Astrocyte (in vitro differentiated cells and primary cell): Measurements from ENCODE around the gene ARHGAP24. TPM values are rescaled to one million over a fixed set of nuclear protein-coding genes. Genes with fewer than 3 reads are reported as not detected.

Source experiments
- DNase-seq: peaks from one replicate; pipeline ENCODE4 v3.0.0-alpha.2; 2010; ENCODE audit warnings: low read depth
- FAIRE-seq: peaks from 2 replicates; lab custom pipeline; 2011; peaks lifted over from hg19 to GRCh38; lab: Jason Lieb, UNC
- H2AFZ ChIP-seq: 2 replicates; pipeline ENCODE4 v1.6.0; 2012; ENCODE audit warnings: low read depth, low read length, inconsistent platforms
- H3K27ac ChIP-seq: 2 replicates; pipeline ENCODE4 v1.5.1; 2011; ENCODE audit warnings: low read depth, low read length, inconsistent platforms
- H3K27me3 ChIP-seq: 2 replicates; pipeline ENCODE4 v1.6.0; 2011; ENCODE audit warnings: low read length, inconsistent platforms; ENCODE audit not compliant: insufficient read depth
- H3K36me3 ChIP-seq: 2 replicates; pipeline ENCODE4 v1.5.1; 2011; ENCODE audit warnings: low read length, inconsistent platforms; ENCODE audit not compliant: insufficient read depth
- H3K4me1 ChIP-seq: 2 replicates; pipeline ENCODE4 v1.5.1; 2011; ENCODE audit warnings: low read length, inconsistent platforms; ENCODE audit not compliant: insufficient read depth
- H3K4me2 ChIP-seq: 2 replicates; pipeline ENCODE4 v1.6.0; 2012; ENCODE audit warnings: low read length, inconsistent platforms
- H3K4me3 ChIP-seq: 2 replicates; pipeline ENCODE4 v1.5.1; 2011; ENCODE audit warnings: low read depth, mild to moderate bottlenecking, low read length, inconsistent platforms; ENCODE audit not compliant: insufficient read depth
- H3K79me2 ChIP-seq: 2 replicates; pipeline ENCODE4 v1.6.0; 2012; ENCODE audit warnings: mild to moderate bottlenecking, low read length, inconsistent platforms; ENCODE audit not compliant: insufficient read depth
- H3K9ac ChIP-seq: 2 replicates; pipeline ENCODE4 v1.6.0; 2012; ENCODE audit warnings: mild to moderate bottlenecking, low read length, inconsistent platforms
- H3K9me3 ChIP-seq: 2 replicates; pipeline ENCODE4 v1.5.1; 2012; ENCODE audit warnings: low read depth, mild to moderate bottlenecking, low read length, inconsistent platforms; ENCODE audit not compliant: insufficient read depth
- H4K20me1 ChIP-seq: 2 replicates; pipeline ENCODE4 v1.6.0; 2012; ENCODE audit warnings: low read length, inconsistent platforms; ENCODE audit not compliant: insufficient read depth
- H3K27ac Mint-ChIP-seq: one replicate; pipeline ENCODE4 v1.8.0; 2021; ENCODE audit warnings: mild to moderate bottlenecking, mixed read lengths; ENCODE audit not compliant: unreplicated experiment
- H3K27me3 Mint-ChIP-seq: one replicate; pipeline ENCODE4 v1.8.0; 2021; ENCODE audit warnings: low read depth, mixed read lengths; ENCODE audit not compliant: unreplicated experiment
- H3K36me3 Mint-ChIP-seq: one replicate; pipeline ENCODE4 v1.8.0; 2021; ENCODE audit warnings: low read depth, mixed read lengths; ENCODE audit not compliant: unreplicated experiment
- H3K4me1 Mint-ChIP-seq: one replicate; pipeline ENCODE4 v1.8.0; 2021; ENCODE audit warnings: low read depth, mixed read lengths; ENCODE audit not compliant: unreplicated experiment
- H3K4me3 Mint-ChIP-seq: one replicate; pipeline ENCODE4 v1.8.0; 2021; ENCODE audit warnings: mild to moderate bottlenecking, moderate library complexity, mixed read lengths; ENCODE audit not compliant: unreplicated experiment
- H3K9me3 Mint-ChIP-seq: one replicate; pipeline ENCODE4 v1.8.0; 2021; ENCODE audit warnings: mild to moderate bottlenecking, mixed read lengths; ENCODE audit not compliant: unreplicated experiment
- CTCF ChIP-seq: IDR thresholded peaks from 2 replicates; pipeline ENCODE4 v1.5.1; 2011; ENCODE audit warnings: low read depth, mild to moderate bottlenecking, inconsistent platforms, low read length, moderate library complexity; ENCODE audit not compliant: insufficient read depth
- EZH2 ChIP-seq: IDR thresholded peaks from 2 replicates; pipeline ENCODE4 v1.6.1; 2012; ENCODE audit warnings: mild to moderate bottlenecking, low read length, inconsistent platforms; ENCODE audit not compliant: insufficient read depth
- total RNA-seq: library from RNA; stranded (reverse); gene quantifications from 2 replicates; pipeline ENCODE4 v1.2.1, GENCODE V29; 2021

Gene ARHGAP24
- total RNA-seq, 1 donor from 2014 or later: 2.1 TPM

- no peak overlapping the region for H3K27ac ChIP-seq
- no peak overlapping the region for H3K9ac ChIP-seq
- FAIRE-seq: no peak
- H3K9me3 ChIP-seq: no peaks in the 10 kb centered on the region
- Mint-ChIP-seq H3K4me3 (no peak overlapping the region), H3K27me3 (no peaks in the 10 kb centered on the region), H3K4me1 (no peaks in the 10 kb centered on the region), H3K36me3 (peaks cover 4% of the 10 kb centered on the region), H3K9me3 (peaks cover 12% of the 10 kb centered on the region), H3K27ac (no peak overlapping the region)
- H3K27me3 ChIP-seq: no peaks in the 10 kb centered on the region
- TF ChIP-seq CTCF: no peak
- TF ChIP-seq EZH2: no peak
- no peak overlapping the region for H2AFZ ChIP-seq
- no peaks in the 10 kb centered on the region for H3K36me3 ChIP-seq
- H3K79me2 ChIP-seq: no peaks in the 10 kb centered on the region
- no peaks in the 10 kb centered on the region for H4K20me1 ChIP-seq
- no peak for DNase-seq
- H3K4me1 ChIP-seq: no peaks in the 10 kb centered on the region
- H3K4me3 ChIP-seq: no peak overlapping the region
- H3K4me2 ChIP-seq: no peak overlapping the region
These were observed 194.3 kb downstream of the ARHGAP24 start for GRCh38 chr4:85669204-85669603.

- peaks cover 4% of the 10 kb centered on the region for H3K36me3 Mint-ChIP-seq
- TF ChIP-seq EZH2 (no peak), CTCF (no peak)
These were observed 195.1 kb downstream of the ARHGAP24 start for GRCh38 chr4:85669992-85670548.

GRCh38 chr4:85671120-85671519, 196.2 kb downstream of the ARHGAP24 start:
- Mint-ChIP-seq H3K4me1 (no peaks in the 10 kb centered on the region), H3K27me3 (no peaks in the 10 kb centered on the region), H3K9me3 (peaks cover 7% of the 10 kb centered on the region), H3K4me3 (no peak overlapping the region), H3K27ac (no peak overlapping the region), H3K36me3 (peaks cover 4% of the 10 kb centered on the region)
- no peak overlapping the region for H2AFZ ChIP-seq
- no peaks in the 10 kb centered on the region for H3K4me1 ChIP-seq
- H3K36me3 ChIP-seq: no peaks in the 10 kb centered on the region
- no peak overlapping the region for H3K4me3 ChIP-seq
- H3K79me2 ChIP-seq: no peaks in the 10 kb centered on the region
- H3K4me2 ChIP-seq: no peak overlapping the region
- no peak for FAIRE-seq
- no peaks in the 10 kb centered on the region for H3K27me3 ChIP-seq
- H3K9ac ChIP-seq: no peak overlapping the region
- H4K20me1 ChIP-seq: no peaks in the 10 kb centered on the region
- no peak for DNase-seq
- TF ChIP-seq CTCF (no peak), EZH2 (no peak)
- no peaks in the 10 kb centered on the region for H3K9me3 ChIP-seq
- no peak overlapping the region for H3K27ac ChIP-seq

More at GRCh38 chr4:85669992-85670548, 195.1 kb downstream of the ARHGAP24 start:
- no peaks in the 10 kb centered on the region for H3K4me1 ChIP-seq
- no peaks in the 10 kb centered on the region for H4K20me1 ChIP-seq
- H3K9me3 ChIP-seq: no peaks in the 10 kb centered on the region
- FAIRE-seq (no peak), DNase-seq (no peak)
- H3K27ac ChIP-seq: no peak overlapping the region
- Mint-ChIP-seq H3K27me3 (no peaks in the 10 kb centered on the region), H3K4me1 (no peaks in the 10 kb centered on the region), H3K27ac (no peak overlapping the region), H3K9me3 (peaks cover 12% of the 10 kb centered on the region), H3K4me3 (no peak overlapping the region)
- H3K9ac ChIP-seq: no peak overlapping the region
- no peaks in the 10 kb centered on the region for H3K27me3 ChIP-seq
- no peaks in the 10 kb centered on the region for H3K36me3 ChIP-seq
- no peak overlapping the region for H2AFZ ChIP-seq
- H3K4me3 ChIP-seq: no peak overlapping the region
- no peaks in the 10 kb centered on the region for H3K79me2 ChIP-seq
- no peak overlapping the region for H3K4me2 ChIP-seq
